DND-41 (cell line): ENCODE measurements around the gene CLEC4E.
"Not testable (repeated sequence)": the region's sequence is repeated elsewhere in the genome, so short reads cannot be mapped to it uniquely, and the experiment has no call there.

ENCODE experiments used
- ATAC-seq: fragments of 200-7000 bp; cut with Tn5 transposase; 3 replicates; pipeline ENCODE4 v1.9.1; 2021; ENCODE audit warnings: low read depth; ENCODE audit not compliant: insufficient read depth
- DNase-seq: peaks from one replicate; pipeline ENCODE4 v3.0.0-alpha.2; 2020
- H2AFZ ChIP-seq: 2 replicates; pipeline ENCODE4 v1.6.0; 2012; ENCODE audit warnings: low read depth, low read length
- H3K27ac ChIP-seq: 2 replicates; pipeline ENCODE4 v1.5.1; 2012; ENCODE audit warnings: low read length, inconsistent platforms
- H3K27me3 ChIP-seq: fragments of 200-600 bp; sonication (generic); 2 replicates; pipeline ENCODE4 v1.6.0; 2012; ENCODE audit warnings: low read length, mild to moderate bottlenecking, inconsistent platforms; ENCODE audit not compliant: insufficient read depth, poor library complexity
- H3K36me3 ChIP-seq: 2 replicates; pipeline ENCODE4 v1.5.1; 2012; ENCODE audit warnings: low read length, inconsistent platforms; ENCODE audit not compliant: insufficient read depth
- H3K4me1 ChIP-seq: 2 replicates; pipeline ENCODE4 v1.5.1; 2012; ENCODE audit warnings: mild to moderate bottlenecking, low read length; ENCODE audit not compliant: insufficient read depth
- H3K4me2 ChIP-seq: 2 replicates; pipeline ENCODE4 v1.6.0; 2012; ENCODE audit warnings: mild to moderate bottlenecking, moderate library complexity, low read length, inconsistent platforms; ENCODE audit not compliant: insufficient read depth
- H3K4me3 ChIP-seq, 2 experiments: fragments of 200-600 bp in 1 of 2; shearing (Covaris generic) in 1 of 2; 2 replicates each; pipeline ENCODE4 v1.5.1; 2012 to 2016; ENCODE audit warnings: inconsistent platforms in 2 of 2, low read length in 2 of 2, mild to moderate bottlenecking in 2 of 2, low read depth in 1 of 2, moderate library complexity in 1 of 2
- H3K79me2 ChIP-seq: 2 replicates; pipeline ENCODE4 v1.6.0; 2012; ENCODE audit warnings: low read length, inconsistent platforms; ENCODE audit not compliant: insufficient read depth
- H3K9ac ChIP-seq: 2 replicates; pipeline ENCODE4 v1.6.0; 2012; ENCODE audit warnings: low read depth, mild to moderate bottlenecking, inconsistent platforms, low read length, moderate library complexity
- H3K9me3 ChIP-seq: 2 replicates; pipeline ENCODE4 v1.5.1; 2012; ENCODE audit warnings: low read length, moderate library complexity, mild to moderate bottlenecking, inconsistent platforms; ENCODE audit not compliant: insufficient read depth, severe bottlenecking
- H4K20me1 ChIP-seq: 2 replicates; pipeline ENCODE4 v1.6.0; 2012; ENCODE audit warnings: low read length; ENCODE audit not compliant: insufficient read depth
- EZH2 ChIP-seq: IDR thresholded peaks from 3 replicates; pipeline ENCODE4 v1.6.1; 2012; ENCODE audit warnings: borderline replicate concordance, low read depth, mild to moderate bottlenecking, moderate library complexity, low read length, inconsistent platforms; ENCODE audit not compliant: severe bottlenecking
- TF ChIP-seq, protein P1 (sequence below): IDR thresholded peaks from 2 replicates; pipeline ENCODE4 v1.5.1; 2012; ENCODE audit warnings: borderline replicate concordance, low read length, moderate library complexity, mild to moderate bottlenecking; ENCODE audit not compliant: poor library complexity, severe bottlenecking; ENCODE audit errors: extremely low read depth

The CLEC4E gene

GRCh38 chr12:8544295-8544694 is 3.6 kb upstream of the CLEC4E start:
- DNase-seq (peak; percentile 66), ATAC-seq (peak; percentile 77)
- no peak overlapping the region for H3K4me3 ChIP-seq
- no peaks in the 10 kb centered on the region for H3K4me1 ChIP-seq
- H3K9ac ChIP-seq: no peak overlapping the region
- peaks cover 5% of the 10 kb centered on the region for H3K27me3 ChIP-seq
- H3K79me2 ChIP-seq: no peaks in the 10 kb centered on the region
- H3K36me3 ChIP-seq: no peaks in the 10 kb centered on the region
- H3K27ac ChIP-seq: no peak overlapping the region
- TF ChIP-seq EZH2: no peak
- TF ChIP-seq, protein P1, sequence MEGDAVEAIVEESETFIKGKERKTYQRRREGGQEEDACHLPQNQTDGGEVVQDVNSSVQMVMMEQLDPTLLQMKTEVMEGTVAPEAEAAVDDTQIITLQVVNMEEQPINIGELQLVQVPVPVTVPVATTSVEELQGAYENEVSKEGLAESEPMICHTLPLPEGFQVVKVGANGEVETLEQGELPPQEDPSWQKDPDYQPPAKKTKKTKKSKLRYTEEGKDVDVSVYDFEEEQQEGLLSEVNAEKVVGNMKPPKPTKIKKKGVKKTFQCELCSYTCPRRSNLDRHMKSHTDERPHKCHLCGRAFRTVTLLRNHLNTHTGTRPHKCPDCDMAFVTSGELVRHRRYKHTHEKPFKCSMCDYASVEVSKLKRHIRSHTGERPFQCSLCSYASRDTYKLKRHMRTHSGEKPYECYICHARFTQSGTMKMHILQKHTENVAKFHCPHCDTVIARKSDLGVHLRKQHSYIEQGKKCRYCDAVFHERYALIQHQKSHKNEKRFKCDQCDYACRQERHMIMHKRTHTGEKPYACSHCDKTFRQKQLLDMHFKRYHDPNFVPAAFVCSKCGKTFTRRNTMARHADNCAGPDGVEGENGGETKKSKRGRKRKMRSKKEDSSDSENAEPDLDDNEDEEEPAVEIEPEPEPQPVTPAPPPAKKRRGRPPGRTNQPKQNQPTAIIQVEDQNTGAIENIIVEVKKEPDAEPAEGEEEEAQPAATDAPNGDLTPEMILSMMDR: peak; percentile 83
- no peaks in the 10 kb centered on the region for H3K9me3 ChIP-seq
- H2AFZ ChIP-seq: no peak overlapping the region
- no peak overlapping the region for H3K4me2 ChIP-seq
- H4K20me1 ChIP-seq: no peaks in the 10 kb centered on the region

DNA sequence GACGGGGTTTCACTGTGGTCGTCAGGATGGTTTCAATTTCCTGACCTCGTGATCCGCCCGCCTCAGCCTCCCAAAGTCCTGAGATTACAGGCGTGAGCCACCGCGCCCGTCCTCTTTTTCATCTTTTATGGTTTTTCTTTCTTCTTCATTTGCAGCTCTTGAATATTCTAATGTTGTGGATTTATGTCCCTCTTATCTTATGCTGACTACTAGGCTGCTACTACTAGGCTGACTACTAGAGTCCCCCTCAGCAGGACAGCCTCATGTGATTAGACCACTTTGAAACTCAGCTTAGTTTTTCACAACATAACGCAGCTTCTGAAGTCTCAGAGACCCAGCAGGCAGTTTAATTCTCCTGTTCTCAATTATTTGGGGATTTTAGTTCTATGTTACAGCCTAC is 857 bp upstream of the CLEC4E start:
- Histone ChIP-seq H3K36me3 (no peaks in the 10 kb centered on the region), H3K9ac (no peak overlapping the region), H4K20me1 (no peaks in the 10 kb centered on the region), H3K79me2 (no peaks in the 10 kb centered on the region), H3K27ac (no peak overlapping the region), H2AFZ (no peak overlapping the region), H3K4me2 (no peak overlapping the region), H3K9me3 (no peaks in the 10 kb centered on the region), H3K27me3 (peaks cover 3% of the 10 kb centered on the region), H3K4me1 (no peaks in the 10 kb centered on the region), H3K4me3 (no peak overlapping the region)
- DNase-seq (no peak), ATAC-seq (no peak)
- TF ChIP-seq EZH2: no peak
- TF ChIP-seq, protein P1: no peak

GRCh38 chr12:8537820-8538219 is 2.9 kb downstream of the CLEC4E start:
- DNase-seq: peak; percentile 6

More at GRCh38 chr12:8537820-8538219, 2.9 kb downstream of the CLEC4E start:
- H2AFZ ChIP-seq, ATAC-seq, H3K36me3 ChIP-seq, H3K79me2 ChIP-seq, H3K4me1 ChIP-seq, H3K27ac ChIP-seq, H3K27me3 ChIP-seq, H3K4me2 ChIP-seq, H3K9ac ChIP-seq, H3K4me3 ChIP-seq, H3K9me3 ChIP-seq, H4K20me1 ChIP-seq: not testable (repeated sequence)
- TF ChIP-seq, protein P1: peak; percentile 14
